ENCODE measurements around the gene TRAF6. TPM values are rescaled to one million over a fixed set of nuclear protein-coding genes. Genes with fewer than 3 reads are reported as not detected.

The TRAF6 gene
- total RNA-seq, 2 donors from 2014 or later = 10.0 to 11.4 TPM

DNA sequence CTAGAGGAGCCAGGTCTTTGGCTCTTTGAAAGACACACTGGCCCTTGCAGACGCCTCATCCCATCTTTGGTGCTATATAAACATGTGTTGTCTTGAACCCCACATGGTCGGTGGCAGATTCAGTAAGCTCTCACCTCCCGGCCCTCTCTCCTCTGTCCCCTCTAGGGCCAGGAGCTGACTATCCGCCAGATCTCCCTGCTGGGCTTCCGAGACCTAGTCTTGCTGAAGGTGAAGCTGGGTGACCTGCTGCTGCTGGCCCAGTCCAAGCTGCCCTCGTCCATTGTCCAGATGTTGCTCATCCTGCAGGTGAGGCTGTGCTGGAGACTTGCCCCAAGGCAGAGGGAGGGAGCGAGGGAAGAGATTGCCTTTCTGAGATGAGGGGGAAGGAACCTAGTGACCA lies 63.9 kb downstream of the TRAF6 start:
- Histone ChIP-seq H3K36me3 (ENCODE audit: control insufficient read depth, insufficient read depth, low read length) (no peaks in the 10 kb centered on the region), H3K9ac (ENCODE audit: extremely low read depth, low read length, poor library complexity, severe bottlenecking) (no peak overlapping the region), H3K4me1 (ENCODE audit: control insufficient read depth, insufficient read depth, low read length) (no peaks in the 10 kb centered on the region), H3K27me3 (ENCODE audit: control insufficient read depth, insufficient read depth, low read length, poor library complexity, severe bottlenecking) (no peaks in the 10 kb centered on the region), H3K9me3 (ENCODE audit: control insufficient read depth, low read length) (no peaks in the 10 kb centered on the region), H3K27ac (ENCODE audit: low read depth, low read length) (no peak overlapping the region), H3K4me3 (ENCODE audit: low read length) (no peak overlapping the region)
- Mint-ChIP-seq H3K4me1 (no peaks in the 10 kb centered on the region), H3K27me3 (ENCODE audit: insufficient read depth) (peaks cover 20% of the 10 kb centered on the region), H3K4me3 (no peak overlapping the region), H3K36me3 (ENCODE audit: low read depth) (no peaks in the 10 kb centered on the region), H3K9me3 (no peaks in the 10 kb centered on the region), H3K27ac (no peak overlapping the region)
- DNase-seq = no peak
- 93 to 95% methylated on average over 4 to 7 of the region's 7 CpGs for WGBS, 2 experiments (ENCODE audit: insufficient coverage in 1 of 2, insufficient read length in 1 of 2)
- TF ChIP-seq, protein P1, sequence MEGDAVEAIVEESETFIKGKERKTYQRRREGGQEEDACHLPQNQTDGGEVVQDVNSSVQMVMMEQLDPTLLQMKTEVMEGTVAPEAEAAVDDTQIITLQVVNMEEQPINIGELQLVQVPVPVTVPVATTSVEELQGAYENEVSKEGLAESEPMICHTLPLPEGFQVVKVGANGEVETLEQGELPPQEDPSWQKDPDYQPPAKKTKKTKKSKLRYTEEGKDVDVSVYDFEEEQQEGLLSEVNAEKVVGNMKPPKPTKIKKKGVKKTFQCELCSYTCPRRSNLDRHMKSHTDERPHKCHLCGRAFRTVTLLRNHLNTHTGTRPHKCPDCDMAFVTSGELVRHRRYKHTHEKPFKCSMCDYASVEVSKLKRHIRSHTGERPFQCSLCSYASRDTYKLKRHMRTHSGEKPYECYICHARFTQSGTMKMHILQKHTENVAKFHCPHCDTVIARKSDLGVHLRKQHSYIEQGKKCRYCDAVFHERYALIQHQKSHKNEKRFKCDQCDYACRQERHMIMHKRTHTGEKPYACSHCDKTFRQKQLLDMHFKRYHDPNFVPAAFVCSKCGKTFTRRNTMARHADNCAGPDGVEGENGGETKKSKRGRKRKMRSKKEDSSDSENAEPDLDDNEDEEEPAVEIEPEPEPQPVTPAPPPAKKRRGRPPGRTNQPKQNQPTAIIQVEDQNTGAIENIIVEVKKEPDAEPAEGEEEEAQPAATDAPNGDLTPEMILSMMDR (conservative IDR thresholded peaks at IDR 0.05) = no peak

GRCh38 chr11:36443661-36444060 lies 66.4 kb downstream of the TRAF6 start:
- no peak overlapping the region for H3K9ac ChIP-seq (ENCODE audit: extremely low read depth, low read length, poor library complexity, severe bottlenecking)
- Mint-ChIP-seq H3K27ac (no peak overlapping the region), H3K27me3 (ENCODE audit: insufficient read depth) (peaks cover 12% of the 10 kb centered on the region), H3K36me3 (ENCODE audit: low read depth) (no peaks in the 10 kb centered on the region), H3K4me3 (no peak overlapping the region), H3K4me1 (no peaks in the 10 kb centered on the region), H3K9me3 (peaks cover 5% of the 10 kb centered on the region)
- no peaks in the 10 kb centered on the region for H3K27me3 ChIP-seq (ENCODE audit: control insufficient read depth, insufficient read depth, low read length, poor library complexity, severe bottlenecking)
- no peak overlapping the region for H3K27ac ChIP-seq (ENCODE audit: low read depth, low read length)
- WGBS, 2 experiments (ENCODE audit: insufficient coverage in 1 of 2, insufficient read length in 1 of 2) = 89 to 96% methylated on average over 1 to 2 of the region's 2 CpGs
- H3K36me3 ChIP-seq (ENCODE audit: control insufficient read depth, insufficient read depth, low read length) = no peaks in the 10 kb centered on the region
- H3K9me3 ChIP-seq (ENCODE audit: control insufficient read depth, low read length) = no peaks in the 10 kb centered on the region
- TF ChIP-seq, protein P1 (conservative IDR thresholded peaks at IDR 0.05) = no peak
- no peak for DNase-seq
- no peak overlapping the region for H3K4me3 ChIP-seq (ENCODE audit: low read length)
- no peaks in the 10 kb centered on the region for H3K4me1 ChIP-seq (ENCODE audit: control insufficient read depth, insufficient read depth, low read length)

DNA sequence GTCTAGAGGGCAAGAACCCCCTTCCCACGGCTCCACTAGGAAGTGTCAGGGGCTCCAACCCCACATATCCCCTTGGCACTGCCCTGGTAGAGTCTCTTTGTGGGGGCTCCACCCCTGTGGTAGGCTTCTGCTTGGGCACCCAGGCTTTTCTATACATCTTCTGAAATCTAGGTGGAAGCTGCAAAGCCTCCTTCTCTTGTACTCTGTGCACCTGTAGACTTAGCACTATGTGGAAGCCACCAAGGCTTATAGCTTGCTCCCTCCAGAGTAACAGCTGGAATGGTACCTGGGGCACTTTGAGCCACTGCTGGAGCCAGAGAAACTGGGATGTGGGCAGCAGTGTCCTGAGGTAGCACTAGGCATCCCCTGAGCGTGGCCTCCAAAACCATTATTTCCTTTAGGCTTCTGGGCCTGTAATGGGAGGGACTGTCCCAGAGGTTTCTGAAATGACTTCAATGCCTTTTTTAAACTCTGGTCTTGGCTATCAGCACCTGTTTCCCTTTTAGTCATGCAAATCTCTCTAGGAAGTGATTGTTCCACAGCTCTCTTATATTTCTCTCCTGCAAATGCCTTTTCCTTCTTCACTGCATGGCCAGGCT lies 68.4 kb downstream of the TRAF6 start:
- Histone ChIP-seq H3K9ac (ENCODE audit: extremely low read depth, low read length, poor library complexity, severe bottlenecking) (no peak overlapping the region), H3K4me1 (ENCODE audit: control insufficient read depth, insufficient read depth, low read length) (no peaks in the 10 kb centered on the region), H3K9me3 (ENCODE audit: control insufficient read depth, low read length) (no peaks in the 10 kb centered on the region), H3K27me3 (ENCODE audit: control insufficient read depth, insufficient read depth, low read length, poor library complexity, severe bottlenecking) (no peaks in the 10 kb centered on the region), H3K27ac (ENCODE audit: low read depth, low read length) (no peak overlapping the region), H3K4me3 (ENCODE audit: low read length) (no peak overlapping the region), H3K36me3 (ENCODE audit: control insufficient read depth, insufficient read depth, low read length) (no peaks in the 10 kb centered on the region)
- Mint-ChIP-seq H3K36me3 (ENCODE audit: low read depth) (no peaks in the 10 kb centered on the region), H3K9me3 (peaks cover 5% of the 10 kb centered on the region), H3K4me3 (no peak overlapping the region), H3K27me3 (ENCODE audit: insufficient read depth) (peaks cover 23% of the 10 kb centered on the region), H3K4me1 (no peaks in the 10 kb centered on the region), H3K27ac (no peak overlapping the region)
- TF ChIP-seq, protein P1 (conservative IDR thresholded peaks at IDR 0.05) = no peak
- no peak for DNase-seq
- 83% methylated on average over 2 of the region's 2 CpGs; no CpG with 5 or more reads in 1 of the 2 experiments for WGBS, 2 experiments (ENCODE audit: insufficient coverage in 1 of 2, insufficient read length in 1 of 2)
